ENCODE results near the gene PDE6C. TPM values are rescaled to one million over a fixed set of nuclear protein-coding genes. Genes with fewer than 3 reads are reported as not detected.

The PDE6C gene
- total and polyA plus RNA-seq, 2 of the 4 experiments (the other 2 are of a cell fraction) = not detected

- intact Hi-C loops (cut with micrococcal nuclease) = no loop called here
- Histone ChIP-seq H3K4ac (ENCODE audit: low read depth, low read length) (no peak overlapping the region), H3K23ac (ENCODE audit: low read depth, low read length) (no peak overlapping the region), H3K27ac (ENCODE audit: insufficient read depth, low read length) (no peak overlapping the region), H3K4me3 (ENCODE audit: insufficient read depth, low read depth, low read length) (no peak overlapping the region), H2BK20ac (ENCODE audit: low read depth, low read length) (no peak overlapping the region), H3K27me3 (ENCODE audit: control insufficient read depth, insufficient read depth, low read length) (no peaks in the 10 kb centered on the region), H3K36me3 (ENCODE audit: control insufficient read depth, insufficient read depth, low read length) (peaks cover 11% of the 10 kb centered on the region), H4K20me1 (ENCODE audit: insufficient read depth, low read length) (no peaks in the 10 kb centered on the region), H2AK5ac (ENCODE audit: low read depth, low read length) (no peak overlapping the region), H4K91ac (ENCODE audit: insufficient read depth, low read depth, low read length) (no peak overlapping the region), H4K5ac (ENCODE audit: low read depth, low read length) (no peak overlapping the region), H3K56ac (ENCODE audit: extremely low read depth, insufficient read depth, low read length) (no peak overlapping the region), H3K9me1 (ENCODE audit: insufficient read depth, low read length) (no peaks in the 10 kb centered on the region; the same call in 1 of the 2 replicates), H3K9me3 (ENCODE audit: control insufficient read depth, insufficient read depth, low read length) (no peaks in the 10 kb centered on the region), H3K18ac (ENCODE audit: low read depth, low read length) (no peak overlapping the region), H3K79me1 (ENCODE audit: low read depth in 1 of 2, low read length in 2 of 2) (no peaks in the 10 kb centered on the region; a peak in 1 of 4 replicates), H4K8ac (ENCODE audit: low read depth in 2 of 2, low read length in 2 of 2) (no peak overlapping the region), H3K4me1 (ENCODE audit: control insufficient read depth, insufficient read depth, low read length) (no peaks in the 10 kb centered on the region), H2AK9ac (replicated peaks; ENCODE audit: low read depth, low read length, poor library complexity) (no peak overlapping the region), H3K14ac (replicated peaks; ENCODE audit: low read depth, low read length) (no peak overlapping the region), H2BK15ac (ENCODE audit: low read depth, low read length) (no peak overlapping the region), H2BK120ac (ENCODE audit: low read depth, low read length) (no peak overlapping the region), H3K4me2 (ENCODE audit: low read depth, low read length) (no peak overlapping the region), H2BK5ac (ENCODE audit: low read depth, low read length, poor library complexity, severe bottlenecking) (no peak overlapping the region), H2AFZ (replicated peaks; ENCODE audit: low read length, poor library complexity) (no peak overlapping the region), H3K9ac (ENCODE audit: low read depth, low read length) (no peak overlapping the region)
- in situ Hi-C loops (cut with MboI; ENCODE audit: low sequenced_read_pairs) = no loop called here
- ATAC-seq (ENCODE audit: low read depth) (no peak), DNase-seq (no peak)
- WGBS, 2 experiments (ENCODE audit: extremely low coverage in 2 of 2, insufficient read length in 1 of 2) = no CpG with 5 or more reads among the region's 3 CpGs
- ChIA-PET CTCF (no interaction called here), POLR2A (ENCODE audit: unreplicated experiment) (no interaction called here)
- TF ChIP-seq RAD21 (IDR thresholded peaks at IDR 0.05; ENCODE audit: low read length) (no peak), NFE2L2 (IDR thresholded peaks at IDR 0.05; ENCODE audit: low read depth, low read length) (no peak), CEBPB (IDR thresholded peaks at IDR 0.05; ENCODE audit: low read depth, low read length) (0 out of 2 replicates have a peak, but pooled peaks have one; percentile 6)
- BruUV-seq (replicated peaks) = no TSS peak
- dilution Hi-C loops (cut with HindIII; ENCODE audit: low sequenced_read_pairs, unreplicated experiment) = no loop called here
Observed at GRCh38 chr10:93667795-93668194, 55.5 kb downstream of the PDE6C start.
